HG03103 (cell line): ENCODE results near the gene PCLO.
"Not testable (repeated sequence)": the region's sequence is repeated elsewhere in the genome, so short reads cannot be mapped to it uniquely, and the experiment has no call there.

Source experiments
- ATAC-seq: cut with Tn5 transposase; IDR thresholded peaks from one replicate; pipeline ENCODE4 v1.9.1; 2021; ENCODE audit warnings: low read depth; ENCODE audit not compliant: unreplicated experiment

The PCLO gene

DNA sequence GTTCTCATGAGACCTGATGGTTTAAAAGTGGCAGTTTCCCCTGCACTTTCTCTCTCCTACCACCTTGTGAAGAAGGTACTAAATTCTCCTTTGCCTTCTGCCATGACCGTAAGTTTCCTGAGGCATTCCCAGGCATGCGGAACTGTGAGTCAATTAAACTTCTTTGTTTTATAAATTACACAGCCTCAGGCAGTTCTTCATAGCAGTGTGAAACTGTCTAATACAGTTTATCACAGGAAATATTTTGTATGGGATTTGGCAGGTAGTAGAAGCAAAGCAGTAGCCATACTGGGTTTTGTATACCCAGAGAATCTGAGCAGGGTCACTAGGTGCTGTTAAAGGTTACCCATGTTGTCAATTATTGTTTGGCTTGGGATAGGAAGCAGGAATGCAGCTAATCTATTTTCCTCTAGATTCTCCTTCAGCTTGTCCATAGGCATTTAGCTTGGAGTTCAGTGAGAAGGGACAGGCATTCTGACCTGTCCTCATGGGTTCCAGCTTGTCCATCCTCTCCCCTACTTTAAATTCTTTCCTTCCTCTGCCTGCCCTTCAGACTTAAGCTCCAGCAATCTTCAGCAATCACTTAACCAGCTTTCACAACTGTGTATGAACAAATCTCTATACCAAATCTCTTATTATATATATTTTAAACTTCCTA is 186.7 kb downstream of the PCLO start:
- ATAC-seq, result no peak

- ATAC-seq, result no peak
Measured at GRCh38 chr7:82972135-82972534, 190.5 kb downstream of the PCLO start.

DNA sequence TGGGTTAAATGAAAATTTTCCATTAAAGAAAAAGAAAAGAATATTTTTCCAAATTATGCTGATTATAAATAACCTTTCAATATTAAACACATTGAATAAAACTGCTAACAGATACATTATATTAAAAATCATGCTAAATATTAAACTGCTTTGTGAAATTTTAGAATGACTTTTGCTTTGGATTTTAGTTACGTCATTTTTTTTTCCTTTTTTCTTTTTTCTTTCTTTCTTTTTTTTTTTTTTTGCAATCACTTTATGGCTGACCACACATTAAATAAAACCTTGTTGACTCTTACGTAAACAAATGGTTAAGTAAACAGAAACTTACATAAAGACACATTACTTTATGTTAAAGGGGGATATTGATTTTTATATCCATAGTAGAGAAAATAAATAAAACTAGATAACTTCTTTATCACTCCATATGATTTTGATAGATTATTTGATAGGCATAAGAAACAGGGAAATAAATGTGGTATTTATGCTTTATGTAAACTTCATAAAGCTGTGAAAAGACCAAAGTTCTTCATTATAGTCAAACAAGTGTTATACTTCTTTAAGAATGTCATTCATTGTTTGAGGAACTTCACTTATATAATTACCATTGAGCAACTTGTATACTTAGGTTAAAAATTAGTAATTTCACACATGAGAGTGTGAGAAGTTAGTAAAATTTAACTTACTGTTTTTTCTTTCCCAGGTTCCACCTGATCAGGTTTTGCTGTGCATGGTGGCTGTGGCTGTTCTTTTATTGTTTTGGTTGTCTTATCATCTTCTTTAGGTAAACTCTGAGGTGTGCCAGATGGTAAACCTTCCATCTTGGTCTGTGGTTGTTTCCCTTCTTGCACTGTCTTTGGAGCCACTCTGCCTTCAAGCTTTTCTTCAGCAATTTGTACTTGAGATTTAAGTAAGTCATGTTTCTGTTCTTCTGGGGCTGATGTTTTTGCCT is 197.3 kb downstream of the PCLO start:
- ATAC-seq, result no peak

- ATAC-seq, result no peak
Measured at GRCh38 chr7:82964150-82964882, 198.4 kb downstream of the PCLO start.

DNA sequence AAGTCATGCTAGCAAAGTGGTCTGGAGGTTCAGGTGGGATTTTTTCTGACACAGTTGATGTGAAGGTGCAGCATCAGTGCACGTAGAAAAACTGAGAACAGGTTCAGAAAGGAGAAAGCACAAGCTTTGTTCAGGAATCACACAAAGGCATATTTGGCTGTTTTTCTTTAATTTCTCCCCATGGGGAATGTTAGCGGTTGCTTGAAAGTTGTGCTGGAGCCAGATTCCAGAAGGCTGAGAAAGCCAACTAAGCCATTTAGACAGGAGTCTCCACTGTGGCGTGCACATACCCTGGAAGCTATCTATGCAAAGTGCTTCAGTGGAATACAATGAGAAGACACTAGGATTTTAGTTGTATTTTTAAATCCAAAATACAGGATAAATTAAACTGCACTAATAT is 201.4 kb downstream of the PCLO start:
- no peak for ATAC-seq

GRCh38 chr7:82959528-82959927 is 203.2 kb downstream of the PCLO start:
- ATAC-seq, result no peak

GRCh38 chr7:82957521-82957920 is 205.2 kb downstream of the PCLO start:
- no peak for ATAC-seq

DNA sequence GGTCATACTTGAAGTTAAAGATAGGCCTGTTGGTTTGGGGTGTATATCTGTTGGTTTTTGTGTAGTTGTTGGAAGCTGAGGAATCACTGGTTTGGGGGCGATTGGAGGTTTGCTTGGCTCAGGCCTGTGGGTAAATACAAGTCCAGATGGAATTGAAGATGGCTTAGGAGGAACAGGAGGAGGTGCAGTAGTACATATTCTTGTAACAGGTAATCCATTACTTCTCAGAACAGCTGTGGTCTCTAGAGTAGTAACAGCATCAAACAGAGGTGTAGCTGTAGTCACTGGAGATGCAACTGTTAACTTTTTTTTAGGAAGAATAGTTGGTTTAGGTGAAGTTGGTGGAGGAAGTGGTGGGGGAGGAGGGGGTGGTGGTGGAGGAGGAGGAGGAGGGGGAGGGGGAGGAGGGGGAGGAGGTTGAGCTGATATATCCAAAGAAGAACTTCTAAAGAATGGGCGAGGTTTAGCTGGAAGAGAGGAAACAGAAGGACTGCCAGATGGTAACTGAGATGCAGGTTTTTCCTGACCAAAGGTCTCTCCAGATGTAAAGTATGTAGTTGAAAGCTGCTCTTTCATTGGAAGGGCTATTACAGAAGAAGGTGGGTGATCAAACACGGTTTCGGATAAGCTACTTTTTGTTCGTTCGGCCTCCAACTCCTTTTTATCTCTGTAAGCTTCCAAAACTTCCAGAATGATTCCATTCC is 209.2 kb downstream of the PCLO start:
- ATAC-seq, result no peak

GRCh38 chr7:82950436-82950835 is 212.2 kb downstream of the PCLO start:
- ATAC-seq, result no peak

GRCh38 chr7:82945480-82945879 is 217.2 kb downstream of the PCLO start:
- no peak for ATAC-seq

- ATAC-seq, result no peak
Measured at GRCh38 chr7:82945056-82945455, 217.6 kb downstream of the PCLO start.

DNA sequence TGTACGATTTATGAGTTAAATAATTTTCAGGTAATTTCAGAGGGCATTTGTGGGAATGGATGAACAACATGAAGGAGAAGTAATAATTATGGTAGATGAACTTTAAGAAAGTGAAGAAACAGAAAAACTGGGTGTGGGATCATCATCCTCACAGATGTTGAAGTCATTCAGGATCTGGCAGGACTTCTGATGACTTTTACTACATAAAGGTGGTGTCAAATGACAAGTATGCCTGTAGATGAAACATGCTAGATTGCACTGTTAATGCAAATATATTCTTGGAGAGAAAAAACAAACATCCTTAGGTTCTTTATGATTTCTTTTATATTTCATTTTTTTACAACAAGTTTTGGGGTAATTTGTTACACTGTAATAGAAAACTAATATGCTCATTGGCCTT is 230.2 kb downstream of the PCLO start:
- ATAC-seq, result no peak

DNA sequence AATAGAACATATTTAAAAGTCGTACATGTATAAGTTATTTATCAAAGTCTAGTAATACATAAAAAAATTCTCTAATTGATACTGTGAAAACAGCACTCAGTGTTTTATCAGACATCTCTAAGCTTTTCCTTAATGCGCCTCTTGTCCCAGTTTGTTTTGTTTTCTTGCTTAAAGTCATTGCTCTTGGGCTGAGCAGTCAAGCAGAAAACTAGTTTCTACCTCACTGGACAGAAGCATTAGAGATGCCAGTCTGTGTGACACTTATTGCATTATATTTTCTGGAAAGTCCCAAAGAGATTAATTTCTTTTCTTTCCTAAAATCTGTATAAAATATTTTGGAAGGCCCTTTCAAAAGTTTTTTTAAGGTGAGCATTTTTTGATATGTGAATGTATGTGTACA is 236.2 kb downstream of the PCLO start:
- ATAC-seq, result no peak

DNA sequence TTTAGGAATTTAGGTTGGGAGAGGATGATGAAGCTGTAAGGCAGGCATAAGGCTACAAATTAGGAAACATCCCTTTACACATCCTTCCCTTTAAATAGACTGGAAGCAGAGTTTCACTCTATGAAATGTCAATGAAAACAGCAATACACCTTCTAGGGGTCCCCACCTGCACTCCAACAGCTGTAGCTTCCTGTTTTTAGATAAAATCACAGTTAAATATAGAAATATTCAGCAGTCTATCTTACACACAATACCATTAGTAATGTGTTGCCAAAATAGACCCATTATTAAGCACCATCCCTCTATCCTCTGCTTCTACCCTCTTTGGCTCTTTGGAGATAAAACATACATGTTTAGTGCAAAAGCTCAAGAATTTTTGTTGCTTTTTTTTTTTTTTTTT is 237.4 kb downstream of the PCLO start:
- no peak for ATAC-seq

DNA sequence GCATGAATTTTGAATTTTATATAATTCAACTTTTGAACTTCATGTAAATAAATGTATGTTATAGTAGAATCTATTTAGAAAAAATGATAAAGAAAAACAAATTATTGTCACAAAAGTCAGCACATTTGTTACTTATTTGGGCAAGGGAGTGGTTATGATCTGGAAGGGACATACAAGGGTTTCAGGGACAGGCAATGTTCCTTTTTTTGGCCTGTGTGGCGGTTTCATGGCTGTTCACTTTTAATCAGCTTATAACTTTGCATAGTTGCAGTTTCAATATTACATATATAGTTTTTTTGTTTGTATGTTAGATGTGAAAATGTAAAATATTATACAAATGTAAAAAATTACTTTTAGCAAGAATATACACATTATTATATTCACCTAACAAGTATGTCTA is 256.2 kb downstream of the PCLO start:
- ATAC-seq, result no peak

DNA sequence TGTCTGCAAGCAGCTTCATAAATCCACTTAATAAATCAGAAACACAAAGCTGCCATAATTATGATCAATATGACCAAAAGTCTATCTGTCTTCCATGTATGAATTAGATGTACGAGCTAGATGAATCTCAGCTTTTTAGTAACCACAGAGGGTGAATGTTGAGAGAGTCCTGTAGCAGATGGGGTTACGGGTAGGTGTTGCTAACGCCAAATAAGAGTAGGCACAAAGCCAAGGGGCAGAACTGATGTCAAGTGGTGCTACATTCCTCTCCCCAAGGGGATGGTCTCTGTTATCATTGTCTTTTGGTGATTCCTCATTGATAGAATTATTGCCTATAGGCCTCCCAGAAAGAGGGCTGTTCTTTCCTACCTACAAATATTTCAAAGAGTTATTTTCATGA is 257.8 kb downstream of the PCLO start:
- ATAC-seq, result no peak

DNA sequence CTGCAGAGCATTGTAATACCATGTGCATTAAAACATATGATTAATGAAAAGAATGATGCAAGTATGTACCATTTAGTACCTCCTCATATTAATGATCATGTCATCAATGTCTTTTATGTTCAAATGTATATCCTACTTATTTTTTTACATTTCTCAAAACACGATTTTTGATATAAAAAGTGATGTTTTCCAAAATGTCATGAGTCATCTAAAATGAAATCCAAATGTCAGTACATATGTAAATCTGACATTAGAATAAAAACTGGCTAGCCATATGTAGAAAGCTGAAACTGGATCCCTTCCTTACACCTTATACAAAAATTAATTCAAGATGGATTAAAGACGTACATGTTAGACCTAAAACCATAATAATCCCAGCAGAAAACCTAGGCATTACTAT is 261.6 kb downstream of the PCLO start:
- not testable (repeated sequence) for ATAC-seq

GRCh38 chr7:82897500-82897899 is 265.2 kb downstream of the PCLO start:
- ATAC-seq, result no peak

DNA sequence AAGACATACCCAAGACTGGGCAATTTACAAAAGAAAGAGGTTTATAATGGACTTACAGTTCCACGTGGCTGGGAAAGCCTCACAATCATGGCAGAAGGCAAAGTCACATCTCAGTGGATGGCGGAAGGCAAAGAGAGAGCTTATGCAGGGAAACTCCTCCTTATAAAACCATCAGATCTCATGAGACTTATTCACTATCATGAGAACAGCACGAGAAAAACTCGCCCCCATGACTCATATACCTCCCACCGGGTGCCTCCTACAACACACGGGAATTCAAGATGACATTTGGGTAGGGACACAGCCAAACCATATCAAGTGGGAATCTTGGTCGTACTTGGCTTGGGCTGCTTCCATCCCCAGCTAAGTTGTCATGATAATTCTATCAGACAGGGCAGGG is 268.3 kb downstream of the PCLO start:
- not testable (repeated sequence) for ATAC-seq

GRCh38 chr7:82886324-82886723 is 276.4 kb downstream of the PCLO start:
- ATAC-seq, result no peak

- no peak for ATAC-seq
Measured at GRCh38 chr7:82865856-82866255, 296.8 kb downstream of the PCLO start.
